Suprapubic skin (tissue), 4 donors: ENCODE measurements around the gene C12orf42.

Experiments used
- CTCF ChIP-seq, 2 donors: fragments of 200-600 bp in 1 of 2; fragments of 450-650 bp in 1 of 2; sonication (generic) in 1 of 2; IDR thresholded peaks; one replicate each; pipeline ENCODE4 v1.5.1; 2016 to 2019; ENCODE audit warnings: antibody characterized with exemption in 2 of 2, mild to moderate bottlenecking in 1 of 2, moderate library complexity in 1 of 2
- POLR2A ChIP-seq, 2 donors: fragments of 450-650 bp; IDR thresholded peaks; one replicate each; pipeline ENCODE4 v1.6.1; 2017; ENCODE audit warnings: antibody characterized with exemption in 2 of 2, mild to moderate bottlenecking in 2 of 2, moderate library complexity in 2 of 2
- POLR2AphosphoS5 ChIP-seq, 3 donors: sonication (generic); formaldehyde crosslinking; IDR thresholded peaks; one replicate each; pipeline ENCODE4 v1.6.1; 2017; ENCODE audit warnings: antibody characterized with exemption in 3 of 3

- TF ChIP-seq POLR2AphosphoS5 (IDR thresholded peaks at IDR 0.05) (no peak), POLR2A (IDR thresholded peaks at IDR 0.05) (no peak), CTCF (IDR thresholded peaks at IDR 0.05) (no peak)
These were observed 40.6 kb downstream of the C12orf42 start for GRCh38 chr12:103455020-103455763.
